ENCODE data around the gene CDH10. TPM values are rescaled to one million over a fixed set of nuclear protein-coding genes. Genes with fewer than 3 reads are reported as not detected.

The CDH10 gene
- total and polyA plus RNA-seq, 2 of the 13 experiments (the other 11 are each of a cell fraction or from before 2014, with no cell fraction given) = 0.01 to 0.04 TPM

DNA sequence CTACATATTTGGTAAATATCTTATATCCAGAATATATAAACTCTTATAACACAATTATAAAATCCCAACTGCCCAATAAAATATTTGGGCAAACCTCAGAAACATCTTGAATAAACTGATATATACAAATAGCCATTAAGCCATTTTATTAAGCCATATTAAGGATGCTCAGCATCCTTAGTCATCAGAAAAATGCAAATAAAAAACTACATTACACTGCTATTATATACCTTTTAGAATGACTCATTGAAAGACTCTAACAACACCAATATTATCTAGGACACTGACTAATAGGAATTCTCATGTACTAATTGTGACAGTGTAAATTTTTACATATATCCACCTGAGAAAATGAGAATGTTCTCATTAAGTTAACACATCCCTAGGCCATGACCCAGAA, 77.8 kb downstream of the CDH10 start:
- H4K20me1 ChIP-seq (ENCODE audit: insufficient read depth, low read length) = no peaks in the 10 kb centered on the region
- in situ Hi-C loops (cut with HindIII; ENCODE audit: extremely low pct_ligation_motif_present, low pct_unique_long_range_greater_than_20kb) = no loop called here
- no peaks in the 10 kb centered on the region for H3K9me3 ChIP-seq (ENCODE audit: low read length)
- DNase-seq (ENCODE audit: low spot score) (no peak), ATAC-seq (no peak), FAIRE-seq (no peak)
- no peak overlapping the region for H3K4me3 ChIP-seq (replicated peaks in 1 of 3; ENCODE audit: insufficient read depth in 1 of 3, low read depth in 2 of 3, low read length in 3 of 3)
- ChIA-PET POLR2A (no interaction called here), CTCF (ENCODE audit: low intra/inter-chr PET ratio, low total read pairs) (no interaction called here)
- H3K27me3 ChIP-seq (ENCODE audit: control insufficient read depth in 1 of 2, insufficient read depth in 2 of 2, low read length in 2 of 2) = no peaks in the 10 kb centered on the region
- no peak overlapping the region for H3K4me2 ChIP-seq (ENCODE audit: low read depth, low read length)
- no peak overlapping the region for H3K27ac ChIP-seq (ENCODE audit: extremely low read length, insufficient read depth, low read length)
- TF ChIP-seq ZNF414 (CRISPR knock-in tag; IDR thresholded peaks at IDR 0.05) (no peak), CHD2 (IDR thresholded peaks at IDR 0.05; ENCODE audit: low read depth, low read length) (no peak), ZNF33B (CRISPR knock-in tag; IDR thresholded peaks at IDR 0.05) (no peak), ZNF136 (CRISPR knock-in tag; IDR thresholded peaks at IDR 0.05; ENCODE audit: low read depth) (no peak), SIX4 (CRISPR knock-in tag; IDR thresholded peaks at IDR 0.05) (no peak), NFE2 (CRISPR knock-in tag; IDR thresholded peaks at IDR 0.05) (no peak), ZNF75D (CRISPR knock-in tag; IDR thresholded peaks at IDR 0.05; ENCODE audit: borderline replicate concordance) (no peak), ZNF589 (CRISPR knock-in tag; conservative IDR thresholded peaks at IDR 0.05) (no peak), ZEB1 (IDR thresholded peaks at IDR 0.05; ENCODE audit: insufficient replicate concordance, low read depth) (no peak), KLF11 (CRISPR knock-in tag; IDR thresholded peaks at IDR 0.05) (no peak), HNRNPUL1 (IDR thresholded peaks at IDR 0.05; ENCODE audit: low read depth, low read length) (no peak), GPN1 (CRISPR knock-in tag; IDR thresholded peaks at IDR 0.05; ENCODE audit: borderline replicate concordance) (no peak)
- TF ChIP-seq, protein P1, sequence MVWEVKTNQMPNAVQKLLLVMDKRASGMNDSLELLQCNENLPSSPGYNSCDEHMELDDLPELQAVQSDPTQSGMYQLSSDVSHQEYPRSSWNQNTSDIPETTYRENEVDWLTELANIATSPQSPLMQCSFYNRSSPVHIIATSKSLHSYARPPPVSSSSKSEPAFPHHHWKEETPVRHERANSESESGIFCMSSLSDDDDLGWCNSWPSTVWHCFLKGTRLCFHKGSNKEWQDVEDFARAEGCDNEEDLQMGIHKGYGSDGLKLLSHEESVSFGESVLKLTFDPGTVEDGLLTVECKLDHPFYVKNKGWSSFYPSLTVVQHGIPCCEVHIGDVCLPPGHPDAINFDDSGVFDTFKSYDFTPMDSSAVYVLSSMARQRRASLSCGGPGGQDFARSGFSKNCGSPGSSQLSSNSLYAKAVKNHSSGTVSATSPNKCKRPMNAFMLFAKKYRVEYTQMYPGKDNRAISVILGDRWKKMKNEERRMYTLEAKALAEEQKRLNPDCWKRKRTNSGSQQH (CRISPR knock-in tag; IDR thresholded peaks at IDR 0.05; ENCODE audit: low read depth) = no peak
- TF ChIP-seq, protein P2, sequence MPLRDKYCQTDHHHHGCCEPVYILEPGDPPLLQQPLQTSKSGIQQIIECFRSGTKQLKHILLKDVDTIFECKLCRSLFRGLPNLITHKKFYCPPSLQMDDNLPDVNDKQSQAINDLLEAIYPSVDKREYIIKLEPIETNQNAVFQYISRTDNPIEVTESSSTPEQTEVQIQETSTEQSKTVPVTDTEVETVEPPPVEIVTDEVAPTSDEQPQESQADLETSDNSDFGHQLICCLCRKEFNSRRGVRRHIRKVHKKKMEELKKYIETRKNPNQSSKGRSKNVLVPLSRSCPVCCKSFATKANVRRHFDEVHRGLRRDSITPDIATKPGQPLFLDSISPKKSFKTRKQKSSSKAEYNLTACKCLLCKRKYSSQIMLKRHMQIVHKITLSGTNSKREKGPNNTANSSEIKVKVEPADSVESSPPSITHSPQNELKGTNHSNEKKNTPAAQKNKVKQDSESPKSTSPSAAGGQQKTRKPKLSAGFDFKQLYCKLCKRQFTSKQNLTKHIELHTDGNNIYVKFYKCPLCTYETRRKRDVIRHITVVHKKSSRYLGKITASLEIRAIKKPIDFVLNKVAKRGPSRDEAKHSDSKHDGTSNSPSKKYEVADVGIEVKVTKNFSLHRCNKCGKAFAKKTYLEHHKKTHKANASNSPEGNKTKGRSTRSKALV (CRISPR knock-in tag; IDR thresholded peaks at IDR 0.05) = no peak
- no peak overlapping the region for H2AFZ ChIP-seq (ENCODE audit: low read length)
- intact Hi-C loops (cut with micrococcal nuclease; ENCODE audit: unreplicated experiment) = no loop called here
- no peaks in the 10 kb centered on the region for H3K4me1 ChIP-seq (ENCODE audit: insufficient read depth, low read length)
- H3K79me2 ChIP-seq (ENCODE audit: insufficient read depth, low read length) = no peaks in the 10 kb centered on the region
- no peak overlapping the region for H3K9ac ChIP-seq (ENCODE audit: insufficient read depth, low read depth, low read length)
- H3K36me3 ChIP-seq (replicated peaks in 1 of 2; ENCODE audit: control insufficient read depth in 1 of 2, insufficient read depth in 2 of 2, low read length in 2 of 2) = no peaks in the 10 kb centered on the region
- no TSS peak for BruUV-seq (replicated peaks)

Measured in HepG2 (cell line).